Neuronal stem cell (in vitro differentiated cells): ENCODE results near the gene TULP1.
A peak's percentile ranks its signal among the peaks of the same experiment; 100 is the strongest.
"Not testable (repeated sequence)": the region's sequence is repeated elsewhere in the genome, so short reads cannot be mapped to it uniquely, and the experiment has no call there.

ENCODE experiments used
- DNase-seq: peaks from one replicate; pipeline ENCODE4 v3.0.0-alpha.2; 2013; ENCODE audit warnings: low spot score
- H2AFZ ChIP-seq: one replicate; pipeline ENCODE4 v1.6.1; 2013; ENCODE audit warnings: mild to moderate bottlenecking, low read length, inconsistent platforms
- H2AK5ac ChIP-seq: 2 replicates; pipeline ENCODE4 v1.6.1; 2013; ENCODE audit warnings: low read depth, mild to moderate bottlenecking, inconsistent platforms, low read length, moderate library complexity, mixed read lengths
- H2BK120ac ChIP-seq: 2 replicates; pipeline ENCODE4 v1.6.1; 2013; ENCODE audit warnings: low read depth, mild to moderate bottlenecking, inconsistent platforms, low read length, moderate library complexity, mixed read lengths
- H2BK12ac ChIP-seq: one replicate; pipeline ENCODE4 v1.6.1; 2013; ENCODE audit warnings: low read length, inconsistent platforms
- H2BK15ac ChIP-seq: 2 replicates; pipeline ENCODE4 v1.6.1; 2013; ENCODE audit warnings: mild to moderate bottlenecking, low read length, inconsistent platforms, mixed read lengths
- H2BK5ac ChIP-seq: one replicate; pipeline ENCODE4 v1.6.1; 2013; ENCODE audit warnings: inconsistent platforms, mild to moderate bottlenecking, low read length, moderate library complexity
- H3K14ac ChIP-seq: one replicate; pipeline ENCODE4 v1.6.1; 2013; ENCODE audit warnings: low read length, inconsistent platforms
- H3K18ac ChIP-seq: 2 replicates; pipeline ENCODE4 v1.6.1; 2013; ENCODE audit warnings: low read length, inconsistent platforms
- H3K23ac ChIP-seq: 2 replicates; pipeline ENCODE4 v1.6.1; 2013; ENCODE audit warnings: low read depth, mild to moderate bottlenecking, mixed read lengths, low read length, inconsistent platforms; ENCODE audit not compliant: poor library complexity
- H3K27ac ChIP-seq: replicated peaks from 3 replicates; pipeline ENCODE4 v1.5.1; 2013; ENCODE audit warnings: low read length, inconsistent platforms
- H3K27me3 ChIP-seq, 3 experiments: 2 replicates each; pipeline ENCODE4 v1.6.1; 2013; ENCODE audit warnings: low read length in 3 of 3, mild to moderate bottlenecking in 2 of 3, inconsistent platforms in 1 of 3, low read depth in 1 of 3, mixed read lengths in 1 of 3, moderate library complexity in 1 of 3; ENCODE audit not compliant: control insufficient read depth in 3 of 3, insufficient read depth in 3 of 3
- H3K36me3 ChIP-seq, 2 donors: replicated peaks in 1 of 2; 2 replicates each; pipeline ENCODE4 v1.6.1; 2013; ENCODE audit warnings: low read length in 2 of 2; ENCODE audit not compliant: control insufficient read depth in 2 of 2, insufficient read depth in 2 of 2
- H3K4ac ChIP-seq: 2 replicates; pipeline ENCODE4 v1.6.1; 2013; ENCODE audit warnings: inconsistent platforms, mild to moderate bottlenecking, low read length, moderate library complexity
- H3K4me1 ChIP-seq, 2 donors: 1 replicate in 1 of 2; 2 replicates in 1 of 2; pipeline ENCODE4 v1.6.1; 2013; ENCODE audit warnings: low read length in 2 of 2, low read depth in 1 of 2; ENCODE audit not compliant: control insufficient read depth in 2 of 2, insufficient read depth in 1 of 2
- H3K4me2 ChIP-seq: one replicate; pipeline ENCODE4 v1.6.1; 2013; ENCODE audit warnings: mild to moderate bottlenecking, low read length, inconsistent platforms; ENCODE audit not compliant: insufficient read depth, poor library complexity, severe bottlenecking
- H3K4me3 ChIP-seq, 2 donors: 2 replicates each; pipeline ENCODE4 v1.5.1; 2013; ENCODE audit warnings: low read length in 2 of 2, mild to moderate bottlenecking in 2 of 2, inconsistent platforms in 1 of 2, moderate library complexity in 1 of 2
- H3K79me1 ChIP-seq: one replicate; pipeline ENCODE4 v1.6.1; 2013; ENCODE audit warnings: low read depth, mild to moderate bottlenecking, inconsistent platforms, low read length, moderate library complexity
- H3K9ac ChIP-seq: one replicate; pipeline ENCODE4 v1.6.1; 2013; ENCODE audit warnings: mild to moderate bottlenecking, low read depth, low read length, inconsistent platforms; ENCODE audit not compliant: poor library complexity
- H3K9me3 ChIP-seq, 2 donors: replicated peaks in 1 of 2; 2 replicates each; pipeline versions ENCODE3 to v1.6.1; 2013; ENCODE audit warnings: low read length in 2 of 2, mild to moderate bottlenecking in 2 of 2, inconsistent platforms in 1 of 2, low read depth in 1 of 2, mixed read lengths in 1 of 2, moderate library complexity in 1 of 2; ENCODE audit not compliant: control insufficient read depth in 2 of 2, insufficient read depth in 1 of 2
- H4K8ac ChIP-seq: one replicate; pipeline ENCODE4 v1.6.1; 2013; ENCODE audit warnings: low read depth, mild to moderate bottlenecking, inconsistent platforms, low read length, moderate library complexity
- H4K91ac ChIP-seq: one replicate; pipeline ENCODE4 v1.6.1; 2013; ENCODE audit warnings: low read length, low read depth, mild to moderate bottlenecking, inconsistent platforms; ENCODE audit not compliant: poor library complexity
- WGBS, 2 donors: extraction: QIAGEN DNeasy Blood & Tissue Kit; methylation state at CpG; one replicate each; pipeline ENCODE4 v1.1.7; 2013; ENCODE audit warnings: missing lambda C conversion rate in 2 of 2, mixed read lengths in 1 of 2; ENCODE audit not compliant: insufficient read length in 2 of 2, insufficient replicate concordance in 1 of 2; ENCODE audit errors: extremely low coverage in 2 of 2; 5-methylcytosine and 5-hydroxymethylcytosine counted together

The TULP1 gene

DNA sequence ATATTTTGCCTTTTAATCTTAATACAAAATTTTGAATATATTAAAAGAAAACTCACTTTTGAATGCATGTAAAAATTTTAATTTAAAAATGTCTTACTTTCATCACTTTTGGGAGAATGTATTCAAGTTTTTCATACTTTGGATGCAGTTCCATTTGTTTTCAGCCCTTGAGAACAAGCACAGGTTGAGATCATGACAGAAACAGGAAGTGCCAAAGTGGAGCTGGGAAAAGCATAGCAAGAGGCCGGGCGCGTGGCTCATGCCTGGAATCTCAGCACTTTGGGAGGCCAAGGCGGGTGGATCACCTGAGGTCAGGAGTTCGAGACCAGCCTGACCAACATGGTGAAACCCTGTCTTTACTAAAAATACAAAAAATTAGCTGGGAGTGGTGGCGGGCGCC, 5.3 kb upstream of the TULP1 start:
- not testable (repeated sequence) for H2AFZ ChIP-seq, H3K9me3 ChIP-seq

GRCh38 chr6:35516712-35517111, 4.0 kb upstream of the TULP1 start:
- Histone ChIP-seq H3K9me3 (no peaks in the 10 kb centered on the region), H3K9ac (no peak overlapping the region), H4K91ac (no peak overlapping the region), H4K8ac (no peak overlapping the region), H3K23ac (no peak overlapping the region), H2BK120ac (no peak overlapping the region), H2BK15ac (no peak overlapping the region), H3K18ac (no peak overlapping the region), H3K4me1 (peaks cover 5 to 10% of the 10 kb centered on the region in 2 donors), H2AFZ (no peak overlapping the region), H3K36me3 (no peaks in the 10 kb centered on the region), H3K4me2 (no peak overlapping the region), H3K79me1 (no peaks in the 10 kb centered on the region), H2AK5ac (no peak overlapping the region), H3K14ac (no peak overlapping the region), H3K27ac (no peak overlapping the region), H3K27me3 (no peaks in the 10 kb centered on the region), H3K4ac (no peak overlapping the region), H2BK12ac (no peak overlapping the region), H2BK5ac (no peak overlapping the region), H3K4me3 (no peak overlapping the region)
- WGBS, 2 donors: no CpG with 5 or more reads among the region's 6 CpGs
- no peak for DNase-seq

More for the DNA sequence above, 5.3 kb upstream of the TULP1 start:
- H3K79me1 ChIP-seq, H2BK15ac ChIP-seq, H3K23ac ChIP-seq, H2BK120ac ChIP-seq, H2AK5ac ChIP-seq, H4K8ac ChIP-seq, H3K4me2 ChIP-seq, H3K36me3 ChIP-seq, H2BK12ac ChIP-seq, H3K27me3 ChIP-seq, H3K18ac ChIP-seq, H4K91ac ChIP-seq, H2BK5ac ChIP-seq, H3K27ac ChIP-seq, DNase-seq, H3K9ac ChIP-seq, H3K14ac ChIP-seq, H3K4me1 ChIP-seq, H3K4ac ChIP-seq, H3K4me3 ChIP-seq: not testable (repeated sequence)
- no CpG with 5 or more reads among the region's 7 CpGs for WGBS, 2 donors

GRCh38 chr6:35515939-35516338, 3.2 kb upstream of the TULP1 start:
- not testable (repeated sequence) for H2AK5ac ChIP-seq, H3K4me2 ChIP-seq, H3K9ac ChIP-seq, H3K23ac ChIP-seq, H4K91ac ChIP-seq, H3K4ac ChIP-seq, DNase-seq, H3K4me3 ChIP-seq, H3K36me3 ChIP-seq, H2BK120ac ChIP-seq, H2AFZ ChIP-seq, H3K27me3 ChIP-seq, H3K27ac ChIP-seq, H3K79me1 ChIP-seq, H3K9me3 ChIP-seq, H2BK12ac ChIP-seq, H2BK15ac ChIP-seq, H4K8ac ChIP-seq, H3K14ac ChIP-seq, H2BK5ac ChIP-seq
- Histone ChIP-seq H3K18ac (peak overlapping the region; percentile 64), H3K4me1 (peaks cover under 1 to 14% of the 10 kb centered on the region in 2 donors)
- WGBS, 2 donors: no CpG with 5 or more reads among the region's 6 CpGs

GRCh38 chr6:35514587-35514986, 1.9 kb upstream of the TULP1 start:
- no peaks in the 10 kb centered on the region for H3K36me3 ChIP-seq
- no peak overlapping the region for H2AFZ ChIP-seq
- no peaks in the 10 kb centered on the region for H3K9me3 ChIP-seq
- no peak overlapping the region for H2BK5ac ChIP-seq
- no peak overlapping the region for H2BK12ac ChIP-seq
- no peak overlapping the region for H3K27ac ChIP-seq
- H2BK120ac ChIP-seq: no peak overlapping the region
- no peak overlapping the region for H3K23ac ChIP-seq
- H3K18ac ChIP-seq: no peak overlapping the region
- H4K8ac ChIP-seq: no peak overlapping the region
- no peak overlapping the region for H3K14ac ChIP-seq
- H3K4ac ChIP-seq: no peak overlapping the region
- no peak overlapping the region for H3K4me2 ChIP-seq
- no CpG with 5 or more reads among the region's 4 CpGs for WGBS, 2 donors
- H4K91ac ChIP-seq: no peak overlapping the region
- no peak overlapping the region for H2AK5ac ChIP-seq
- DNase-seq: no peak
- peaks cover 0 to 9% (median 5%) of the 10 kb centered on the region in 3 experiments for H3K27me3 ChIP-seq
- peaks cover 0 to 17% of the 10 kb centered on the region in 2 donors for H3K4me1 ChIP-seq
- no peak overlapping the region for H3K9ac ChIP-seq
- H2BK15ac ChIP-seq: peak overlapping the region; percentile 85
- H3K79me1 ChIP-seq: no peaks in the 10 kb centered on the region
- no peak overlapping the region for H3K4me3 ChIP-seq
